Measurements from ENCODE around the gene THAP8. TPM values are rescaled to one million over a fixed set of nuclear protein-coding genes. Genes with fewer than 3 reads are reported as not detected.
"Not testable (repeated sequence)": the region's sequence is repeated elsewhere in the genome, so short reads cannot be mapped to it uniquely, and the experiment has no call there.

Gene THAP8
- total and polyA plus RNA-seq, 10 of the 15 experiments (the other 5 are each of a cell fraction or from before 2014, with no cell fraction given), result 0.24 to 4.4 (median 2.6) TPM

DNA sequence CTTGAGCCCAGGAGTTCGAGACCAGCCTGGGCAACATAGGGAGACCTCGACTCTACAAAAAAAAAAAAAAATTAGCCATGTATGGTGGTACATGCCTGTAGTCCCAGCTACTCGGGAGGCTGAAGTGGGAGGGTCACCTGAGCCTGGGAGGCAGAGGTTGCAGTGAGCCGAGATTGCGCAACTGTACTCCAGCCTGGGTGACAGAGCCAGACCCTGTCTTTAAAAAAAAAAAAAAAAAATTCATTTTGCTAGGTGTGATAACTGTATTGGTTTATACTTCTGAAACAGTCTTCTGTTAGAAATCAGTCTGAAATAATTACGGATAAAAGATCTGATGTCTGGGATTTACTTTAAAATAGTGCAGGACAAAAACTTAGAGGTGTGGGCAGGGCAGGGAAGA is 13.0 kb downstream of the THAP8 start:
- CTCF ChIA-PET; H3K4me3 ChIP-seq; DNase-seq (ENCODE audit: low read depth, low spot score); H3K9ac ChIP-seq (ENCODE audit: control insufficient read depth, insufficient read depth, low read length); H2AFZ ChIP-seq (ENCODE audit: control insufficient read depth, low read depth, low read length); in situ Hi-C loops (cut with MboI); H3K9me3 ChIP-seq (replicated peaks; ENCODE audit: control insufficient read depth, insufficient read depth, low read length); ATAC-seq; intact Hi-C loops (cut with micrococcal nuclease; ENCODE audit: unreplicated experiment); H3K27ac ChIP-seq (ENCODE audit: control insufficient read depth, insufficient read depth); FAIRE-seq; RAD21 ChIA-PET (ENCODE audit: unreplicated experiment); SMC1A ChIA-PET (ENCODE audit: uncharacterized antibody, unreplicated experiment); H3K4me1 ChIP-seq (ENCODE audit: control insufficient read depth, insufficient read depth, low read length); H3K79me2 ChIP-seq (ENCODE audit: control insufficient read depth, insufficient read depth, low read length); H3K4me2 ChIP-seq (ENCODE audit: control insufficient read depth, insufficient read depth); POLR2A ChIA-PET; H4K20me1 ChIP-seq (ENCODE audit: control insufficient read depth, insufficient read depth); H3K36me3 ChIP-seq (ENCODE audit: control insufficient read depth in 2 of 2, insufficient read depth in 2 of 2, low read length in 1 of 2); BruUV-seq (replicated peaks); H3K27me3 ChIP-seq (replicated peaks in 1 of 2; ENCODE audit: control insufficient read depth in 2 of 2, insufficient read depth in 2 of 2, low read length in 1 of 2): not testable (repeated sequence)
- WGBS (ENCODE audit: insufficient coverage, insufficient replicate concordance, low lambda C conversion rate, missing lambda C conversion rate), result 87% methylated on average over 6 of the region's 6 CpGs

DNA sequence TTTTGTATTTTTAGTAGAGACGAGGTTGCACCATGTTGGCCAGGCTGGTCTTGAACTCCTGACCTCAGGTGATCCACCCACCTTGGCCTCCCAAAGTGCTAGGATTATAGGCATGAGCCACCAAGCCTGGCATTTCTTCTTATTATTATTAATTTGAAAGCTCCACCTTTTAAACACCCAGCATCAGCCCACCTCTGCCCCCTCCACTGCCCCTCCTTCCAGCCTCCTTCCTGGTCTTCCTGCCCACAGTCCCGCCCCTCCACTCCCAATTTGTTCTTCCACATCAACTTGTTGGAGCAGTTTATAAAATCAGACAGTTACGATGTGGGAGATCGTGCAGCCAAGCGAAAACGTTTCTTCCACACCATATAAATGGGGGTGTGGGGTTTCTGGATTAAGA is 13.6 kb downstream of the THAP8 start:
- Histone ChIP-seq H3K4me2 (ENCODE audit: control insufficient read depth, insufficient read depth) (no peak overlapping the region), H3K27ac (ENCODE audit: control insufficient read depth, insufficient read depth) (no peak overlapping the region), H3K4me1 (ENCODE audit: control insufficient read depth, insufficient read depth, low read length) (no peaks in the 10 kb centered on the region), H3K9me3 (replicated peaks; ENCODE audit: control insufficient read depth, insufficient read depth, low read length) (no peaks in the 10 kb centered on the region), H3K4me3 (no peak overlapping the region), H3K9ac (ENCODE audit: control insufficient read depth, insufficient read depth, low read length) (no peak overlapping the region), H3K27me3 (replicated peaks in 1 of 2; ENCODE audit: control insufficient read depth in 2 of 2, insufficient read depth in 2 of 2, low read length in 1 of 2) (no peaks in the 10 kb centered on the region), H3K36me3 (ENCODE audit: control insufficient read depth in 2 of 2, insufficient read depth in 2 of 2, low read length in 1 of 2) (peaks cover 0 to 2% of the 10 kb centered on the region in 2 experiments; a peak in 3 of 4 replicates), H2AFZ (ENCODE audit: control insufficient read depth, low read depth, low read length) (no peak overlapping the region), H4K20me1 (ENCODE audit: control insufficient read depth, insufficient read depth) (no peaks in the 10 kb centered on the region), H3K79me2 (ENCODE audit: control insufficient read depth, insufficient read depth, low read length) (no peaks in the 10 kb centered on the region)
- ChIA-PET SMC1A (ENCODE audit: uncharacterized antibody, unreplicated experiment) (no interaction called here), RAD21 (ENCODE audit: unreplicated experiment) (no interaction called here), CTCF (no interaction called here), POLR2A (no interaction called here)
- in situ Hi-C loops (cut with MboI), result no loop called here
- FAIRE-seq (no peak), ATAC-seq (no peak), DNase-seq (ENCODE audit: low read depth, low spot score) (no peak)
- intact Hi-C loops (cut with micrococcal nuclease; ENCODE audit: unreplicated experiment), result no loop called here
- BruUV-seq (replicated peaks), result no TSS peak
- no peak for TF ChIP-seq ZNF217 (IDR thresholded peaks at IDR 0.05)
- no peak for TF ChIP-seq SUZ12 (IDR thresholded peaks at IDR 0.05; ENCODE audit: unreplicated experiment)
- no peak for TF ChIP-seq EGR1 (IDR thresholded peaks at IDR 0.05; ENCODE audit: borderline replicate concordance in 1 of 2, low read depth in 2 of 2, low read length in 2 of 2)
- TF ChIP-seq ZNF384 (IDR thresholded peaks at IDR 0.05; ENCODE audit: borderline replicate concordance, low read depth, low read length), result no peak
- TF ChIP-seq ASH2L (IDR thresholded peaks at IDR 0.05; ENCODE audit: borderline replicate concordance, low read depth), result no peak
- TF ChIP-seq ZNF24 (IDR thresholded peaks at IDR 0.05), result no peak
- no peak for TF ChIP-seq FOXM1 (IDR thresholded peaks at IDR 0.05; ENCODE audit: low read depth, low read length)
- WGBS (ENCODE audit: insufficient coverage, insufficient replicate concordance, low lambda C conversion rate, missing lambda C conversion rate), result 72% methylated on average over 6 of the region's 6 CpGs
